Tibial artery (tissue), 4 donors: ENCODE measurements around the gene ASB11.
"Not testable (repeated sequence)": the region's sequence is repeated elsewhere in the genome, so short reads cannot be mapped to it uniquely, and the experiment has no call there.

ENCODE experiments used
- DNase-seq, 2 donors: peaks; one replicate each; pipeline ENCODE4 v3.0.0-alpha.2; 2019
- H3K27ac ChIP-seq, 2 donors: fragments of 200-600 bp; sonication (generic) in 1 of 2; 1 replicate in 1 of 2; 2 replicates in 1 of 2; pipeline ENCODE4 v1.5.1; 2018 to 2019; ENCODE audit warnings: mild to moderate bottlenecking in 1 of 2
- H3K27me3 ChIP-seq, 2 donors: fragments of 200-600 bp; sonication (generic) in 1 of 2; one replicate each; pipeline versions ENCODE4 v1.5.1 to v1.6.0; 2016 to 2019
- H3K36me3 ChIP-seq, 3 donors: fragments of 200-600 bp; sonication (generic) in 2 of 3; one replicate each; pipeline ENCODE4 v1.5.1; 2016 to 2019; ENCODE audit warnings: mild to moderate bottlenecking in 2 of 3
- H3K4me1 ChIP-seq, 4 donors: fragments of 200-600 bp; sonication (generic) in 2 of 4; 1 replicate in 3 of 4; 2 replicates in 1 of 4; pipeline ENCODE4 v1.5.1; 2016 to 2019
- H3K4me3 ChIP-seq, 2 donors: fragments of 200-600 bp; sonication (generic) in 1 of 2; 1 replicate in 1 of 2; 2 replicates in 1 of 2; pipeline ENCODE4 v1.5.1; 2018 to 2019; ENCODE audit warnings: mild to moderate bottlenecking in 2 of 2
- H3K9me3 ChIP-seq, 3 donors: fragments of 200-600 bp; sonication (generic) in 1 of 3; one replicate each; pipeline ENCODE4 v1.5.1; 2016 to 2019
- CTCF ChIP-seq, 2 experiments: fragments of 200-600 bp in 1 of 2; fragments of 450-650 bp in 1 of 2; IDR thresholded peaks; one replicate each; pipeline ENCODE4 v1.5.1; 2017 to 2019; ENCODE audit warnings: antibody characterized with exemption in 2 of 2, mild to moderate bottlenecking in 1 of 2, moderate library complexity in 1 of 2
- intact Hi-C: fragments of 100-400 bp; cut with DNase I; formaldehyde crosslinking; loops from one replicate; pipeline ENCODE4 v1.15.0; 2023; ENCODE audit warnings: low total_unique reads

The ASB11 gene

GRCh38 chrX:15310117-15310516 lies 5.3 kb downstream of the ASB11 start:
- TF ChIP-seq CTCF (IDR thresholded peaks at IDR 0.05): no peak
- Histone ChIP-seq H3K9me3 (no peaks in the 10 kb centered on the region), H3K4me3 (no peak overlapping the region), H3K27me3 (no peaks in the 10 kb centered on the region), H3K4me1 (peaks cover 0 to 5% (median 0%) of the 10 kb centered on the region in 4 donors), H3K36me3 (no peaks in the 10 kb centered on the region), H3K27ac (peak overlapping the region in 1 of 2 donors; percentile 44)
- peak in 1 of 2 donors; percentile 57 for DNase-seq
- intact Hi-C loops: no loop called here

- H3K27me3 ChIP-seq, DNase-seq, H3K9me3 ChIP-seq, H3K27ac ChIP-seq, intact Hi-C loops, H3K36me3 ChIP-seq, H3K4me3 ChIP-seq, H3K4me1 ChIP-seq: not testable (repeated sequence)
These were observed 9.5 kb downstream of the ASB11 start for GRCh38 chrX:15305899-15306298.

- TF ChIP-seq CTCF (IDR thresholded peaks at IDR 0.05): no peak
- Histone ChIP-seq H3K27ac (no peak overlapping the region), H3K4me3 (no peak overlapping the region), H3K4me1 (no peaks in the 10 kb centered on the region), H3K9me3 (no peaks in the 10 kb centered on the region), H3K27me3 (no peaks in the 10 kb centered on the region), H3K36me3 (no peaks in the 10 kb centered on the region)
- intact Hi-C loops: no loop called here
- peak; percentile 70 to 71 for DNase-seq
These were observed 13.5 kb downstream of the ASB11 start for GRCh38 chrX:15301924-15302323.

GRCh38 chrX:15299941-15300851 lies 15.2 kb downstream of the ASB11 start:
- DNase-seq: no peak

GRCh38 chrX:15298780-15299179 lies 16.7 kb downstream of the ASB11 start:
- no peaks in the 10 kb centered on the region for H3K36me3 ChIP-seq
- intact Hi-C loops: no loop called here
- H3K27ac ChIP-seq: no peak overlapping the region
- H3K4me1 ChIP-seq: no peaks in the 10 kb centered on the region
- H3K9me3 ChIP-seq: no peaks in the 10 kb centered on the region
- TF ChIP-seq CTCF (IDR thresholded peaks at IDR 0.05): no peak
- DNase-seq: no peak
- H3K27me3 ChIP-seq: no peaks in the 10 kb centered on the region
- no peak overlapping the region for H3K4me3 ChIP-seq

More at GRCh38 chrX:15299941-15300851, 15.2 kb downstream of the ASB11 start:
- Histone ChIP-seq H3K27ac (no peak overlapping the region), H3K4me1 (no peaks in the 10 kb centered on the region), H3K36me3 (no peaks in the 10 kb centered on the region), H3K4me3 (no peak overlapping the region), H3K27me3 (no peaks in the 10 kb centered on the region), H3K9me3 (no peaks in the 10 kb centered on the region)
- intact Hi-C loops: no loop called here
- peak; percentile 19 to 37 for TF ChIP-seq CTCF (IDR thresholded peaks at IDR 0.05)

DNA sequence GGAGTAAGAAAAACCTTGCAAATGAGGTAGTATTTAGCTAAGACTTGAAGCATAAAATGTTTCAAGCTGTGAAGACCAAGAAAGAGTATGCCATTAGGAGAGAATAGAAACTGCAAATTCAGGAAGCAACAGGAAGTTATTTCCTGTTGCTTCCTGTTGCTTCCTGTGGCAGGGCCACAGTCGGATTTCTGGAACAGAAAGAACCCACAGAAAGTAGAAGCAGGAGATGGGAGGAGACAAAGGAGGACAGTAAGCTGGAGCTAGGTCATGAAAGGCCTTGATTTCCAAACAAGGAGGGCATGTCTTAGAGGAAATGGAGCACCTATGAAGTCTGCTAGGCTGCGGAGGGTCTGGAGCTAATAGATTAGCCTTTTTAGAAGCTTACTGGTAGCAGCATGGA lies 17.2 kb downstream of the ASB11 start:
- H3K27ac ChIP-seq: no peak overlapping the region
- no peak for DNase-seq
- H3K9me3 ChIP-seq: no peaks in the 10 kb centered on the region
- no peaks in the 10 kb centered on the region for H3K36me3 ChIP-seq
- H3K27me3 ChIP-seq: no peaks in the 10 kb centered on the region
- TF ChIP-seq CTCF (IDR thresholded peaks at IDR 0.05): no peak
- H3K4me1 ChIP-seq: no peaks in the 10 kb centered on the region
- no peak overlapping the region for H3K4me3 ChIP-seq
- intact Hi-C loops: no loop called here
